Measurements from ENCODE around the gene COQ3.

The COQ3 gene

GRCh38 chr6:99393698-99394531 is at the start of gene COQ3:
TSS of gene COQ3 (minus strand) at chr6:99394195. CDS start at chr6:99394179, 16 bp downstream.
- no peak for DNase-seq

GRCh38 chr6:99434702-99435530 is 40.9 kb upstream of the COQ3 start:
- DNase-seq = no peak

DNA sequence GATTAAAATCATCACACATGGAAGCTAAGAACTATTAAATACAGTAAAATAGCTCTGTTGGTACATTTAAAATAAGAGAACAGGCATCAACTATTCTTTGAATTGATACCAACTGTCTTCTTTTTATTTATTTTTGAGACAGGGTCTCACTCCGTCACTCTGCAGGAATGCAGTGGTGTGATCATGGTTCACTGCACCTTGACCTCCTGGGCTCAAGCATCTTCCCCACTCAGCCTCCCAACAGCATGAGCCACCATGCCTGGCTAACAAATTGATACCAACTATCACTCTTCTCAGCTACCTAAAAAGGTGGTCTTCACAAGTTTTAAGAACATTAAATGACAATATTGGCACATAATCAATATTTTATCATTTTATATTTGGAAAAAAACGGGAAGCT is 38.9 kb upstream of the COQ3 start:
- DNase-seq = no peak

GRCh38 chr6:99431901-99432300 is 37.9 kb upstream of the COQ3 start:
- no peak for DNase-seq

- DNase-seq = no peak
Observed at GRCh38 chr6:99427988-99428387, 34.0 kb upstream of the COQ3 start.

- no peak for DNase-seq
Observed at GRCh38 chr6:99426451-99426757, 32.4 kb upstream of the COQ3 start.

DNA sequence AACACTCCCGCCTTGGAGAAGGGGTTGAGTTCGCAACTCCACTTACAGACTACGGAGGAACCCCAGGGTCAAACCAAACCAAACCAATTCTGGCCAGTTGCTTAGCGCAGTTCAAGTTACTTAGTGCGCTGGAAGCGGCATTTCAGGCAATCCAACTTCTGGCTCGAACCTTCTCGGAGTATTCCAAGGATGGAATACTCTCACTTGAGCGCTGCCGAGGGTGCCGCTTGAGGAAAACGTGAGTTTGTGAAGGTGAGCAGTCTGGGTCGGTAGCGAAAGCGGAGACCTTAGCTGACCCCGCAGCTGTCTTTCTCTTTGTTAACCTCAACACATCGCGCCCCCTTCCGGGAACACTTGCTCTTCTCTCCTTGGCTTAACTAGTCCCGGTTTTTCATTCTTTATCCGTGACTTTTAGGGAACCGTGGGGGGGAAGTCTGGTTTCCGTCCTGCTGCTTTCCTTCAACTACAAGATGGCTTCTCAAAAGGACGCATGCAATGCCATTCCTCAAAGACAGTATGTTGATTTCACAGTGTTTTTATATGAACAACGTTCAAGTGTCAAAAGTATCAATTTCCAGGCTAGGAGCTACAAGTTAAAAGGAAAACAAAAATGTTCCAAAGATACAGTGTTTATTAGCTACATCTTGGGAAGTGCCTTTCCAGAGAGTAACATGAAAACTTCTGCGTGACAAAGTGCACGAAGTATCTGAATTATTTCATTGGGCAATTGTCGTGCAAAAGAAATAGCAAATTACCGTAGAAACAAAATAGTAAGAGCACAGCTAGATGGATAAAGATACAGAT is 31.9 kb upstream of the COQ3 start:
- DNase-seq = peak; percentile 60

GRCh38 chr6:99424761-99425646 is 31.0 kb upstream of the COQ3 start, which contains the start of gene PNISR:
TSS of gene PNISR (minus strand) at chr6:99425308. CDS start at chr6:99414659, 10,649 bp downstream.
- peak; percentile 98 for DNase-seq

- no peak for DNase-seq
Observed at GRCh38 chr6:99424022-99424421, 30.0 kb upstream of the COQ3 start.

DNA sequence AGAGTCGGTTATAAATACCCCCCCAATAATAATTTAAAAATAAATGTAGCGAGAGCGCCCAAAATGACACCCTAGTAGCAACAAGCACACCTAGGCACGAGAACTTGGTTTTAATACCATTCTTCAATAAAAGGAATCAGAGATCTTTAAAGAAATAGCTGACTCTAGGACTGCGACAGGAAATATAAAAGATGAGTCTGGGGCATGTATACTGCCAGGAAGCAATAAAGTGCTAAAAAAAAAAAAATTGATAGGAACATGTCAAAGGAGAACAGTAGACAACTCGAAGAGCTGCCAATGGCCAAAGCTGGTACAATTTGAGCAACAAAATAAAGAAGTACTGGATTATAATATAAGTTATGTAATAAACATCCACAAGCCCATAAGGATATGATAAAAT is 28.9 kb upstream of the COQ3 start:
- DNase-seq = no peak

GRCh38 chr6:99416892-99417767 is 23.1 kb upstream of the COQ3 start:
- DNase-seq = no peak

- no peak for DNase-seq
Observed at GRCh38 chr6:99416226-99416625, 22.2 kb upstream of the COQ3 start.

- DNase-seq = no peak
Observed at GRCh38 chr6:99415446-99415845, 21.5 kb upstream of the COQ3 start.

- no peak for DNase-seq
Observed at GRCh38 chr6:99412065-99412464, 18.1 kb upstream of the COQ3 start.

DNA sequence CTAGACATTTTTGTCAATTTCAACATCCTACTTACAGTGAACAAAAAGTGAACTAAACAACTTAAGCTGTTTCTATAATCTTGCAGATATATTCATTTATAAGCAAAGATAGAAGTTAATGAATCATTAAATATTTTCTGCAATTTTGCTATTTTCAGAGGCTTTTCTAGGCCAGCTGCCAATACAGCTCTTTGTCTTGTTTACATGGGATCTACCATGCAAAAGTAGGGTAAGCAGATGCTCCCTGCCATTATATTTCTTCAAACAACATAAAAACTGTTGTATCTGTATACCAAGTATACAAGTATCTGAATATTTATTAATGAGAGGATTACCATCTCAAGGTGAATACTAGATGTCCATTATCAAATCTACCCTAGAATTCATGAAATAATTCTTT is 15.7 kb upstream of the COQ3 start:
- no peak for DNase-seq

DNA sequence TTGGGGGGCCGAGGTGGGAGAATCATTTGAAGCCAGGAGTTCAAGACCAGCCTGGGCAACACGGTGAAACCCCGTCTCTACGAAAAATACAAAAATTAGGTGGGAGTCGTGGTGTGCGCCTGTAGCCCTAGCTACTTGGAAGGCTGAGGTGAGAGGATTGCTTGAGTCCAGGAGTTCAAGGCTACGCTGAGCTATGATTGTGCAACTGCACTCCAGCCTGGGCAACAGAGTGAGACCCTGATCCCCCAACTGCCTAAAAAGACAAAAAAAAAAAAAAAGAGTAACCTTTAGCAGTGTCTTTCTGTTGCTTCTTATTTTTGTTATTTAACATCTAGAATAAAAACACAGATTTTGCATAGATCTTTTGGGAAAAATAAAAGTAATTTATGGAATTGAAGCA is 13.1 kb upstream of the COQ3 start:
- DNase-seq = no peak

- no peak for DNase-seq
Observed at GRCh38 chr6:99402448-99402847, 8.5 kb upstream of the COQ3 start.

DNA sequence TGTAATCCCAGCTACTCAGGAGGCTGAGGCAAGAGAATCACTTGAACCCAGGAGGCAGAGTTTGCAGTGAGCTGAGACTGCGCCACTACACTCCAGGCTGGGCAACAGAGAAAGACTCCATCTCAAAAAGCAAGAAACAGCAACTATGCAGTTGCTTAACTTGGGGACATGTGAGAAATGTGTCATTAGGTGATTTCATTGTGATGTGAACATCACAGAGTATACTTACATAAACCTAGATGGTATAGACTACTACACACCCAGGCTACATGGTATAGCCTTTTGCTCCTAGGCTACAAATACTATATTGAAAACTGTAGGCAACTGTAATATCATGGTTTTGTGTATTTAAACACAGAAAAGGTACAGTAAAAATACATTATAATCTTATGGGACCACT is 3.3 kb upstream of the COQ3 start:
- DNase-seq = no peak

DNA sequence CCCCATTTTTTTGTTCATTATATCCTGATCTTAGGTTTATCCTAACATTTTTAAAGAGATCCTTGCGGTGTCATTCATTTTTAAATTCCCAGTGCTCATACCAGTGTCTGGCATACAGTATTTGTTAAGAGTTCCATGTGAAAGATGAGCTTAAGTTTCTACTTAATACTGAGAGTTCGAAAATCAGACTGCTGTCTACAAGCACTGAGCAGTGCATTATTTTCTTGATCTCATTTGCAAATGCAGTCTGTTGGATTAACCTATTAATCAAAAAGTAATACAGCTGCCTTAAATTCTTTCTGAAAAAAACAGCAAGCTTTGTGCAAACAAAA is 663 bp downstream of the COQ3 start:
- DNase-seq = no peak

GRCh38 chr6:99390896-99391295 is 3.1 kb downstream of the COQ3 start:
- DNase-seq = no peak

DNA sequence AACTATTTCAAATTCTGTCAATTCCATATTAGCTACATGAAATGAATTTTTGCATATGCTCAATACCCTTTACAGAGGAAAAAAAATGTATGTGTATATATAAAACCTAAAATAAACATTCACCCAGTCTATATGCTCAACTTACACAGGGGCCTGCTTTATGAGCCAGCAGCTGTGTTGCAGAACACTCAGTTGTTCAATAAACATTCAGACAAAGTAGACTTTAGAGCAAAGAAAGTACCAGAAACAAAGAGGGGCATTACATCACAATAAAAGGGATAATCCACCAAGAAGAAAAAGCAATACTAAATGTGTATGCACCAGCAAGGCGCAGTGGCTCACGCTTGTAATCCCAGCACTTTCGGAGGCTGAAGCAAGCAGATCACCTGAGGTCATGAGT is 9.5 kb downstream of the COQ3 start:
- DNase-seq = no peak

Measured in NCI-H1436 treated with DMSO at 0.1 percent for 48 hours (cell line).